22Rv1 (cell line): ENCODE results near the gene AGL.

Source experiments
- ZFX ChIP-seq: fragments of 450-650 bp; IDR thresholded peaks from 2 replicates; pipeline ENCODE4 v1.6.1; 2017; ENCODE audit warnings: antibody characterized with exemption, borderline replicate concordance
- TF ChIP-seq, protein P1 (sequence below): fragments of 450-650 bp; IDR thresholded peaks from 2 replicates; pipeline ENCODE4 v1.5.1; 2017; ENCODE audit warnings: mild to moderate bottlenecking

- TF ChIP-seq, protein P1, sequence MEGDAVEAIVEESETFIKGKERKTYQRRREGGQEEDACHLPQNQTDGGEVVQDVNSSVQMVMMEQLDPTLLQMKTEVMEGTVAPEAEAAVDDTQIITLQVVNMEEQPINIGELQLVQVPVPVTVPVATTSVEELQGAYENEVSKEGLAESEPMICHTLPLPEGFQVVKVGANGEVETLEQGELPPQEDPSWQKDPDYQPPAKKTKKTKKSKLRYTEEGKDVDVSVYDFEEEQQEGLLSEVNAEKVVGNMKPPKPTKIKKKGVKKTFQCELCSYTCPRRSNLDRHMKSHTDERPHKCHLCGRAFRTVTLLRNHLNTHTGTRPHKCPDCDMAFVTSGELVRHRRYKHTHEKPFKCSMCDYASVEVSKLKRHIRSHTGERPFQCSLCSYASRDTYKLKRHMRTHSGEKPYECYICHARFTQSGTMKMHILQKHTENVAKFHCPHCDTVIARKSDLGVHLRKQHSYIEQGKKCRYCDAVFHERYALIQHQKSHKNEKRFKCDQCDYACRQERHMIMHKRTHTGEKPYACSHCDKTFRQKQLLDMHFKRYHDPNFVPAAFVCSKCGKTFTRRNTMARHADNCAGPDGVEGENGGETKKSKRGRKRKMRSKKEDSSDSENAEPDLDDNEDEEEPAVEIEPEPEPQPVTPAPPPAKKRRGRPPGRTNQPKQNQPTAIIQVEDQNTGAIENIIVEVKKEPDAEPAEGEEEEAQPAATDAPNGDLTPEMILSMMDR = no peak
- no peak for TF ChIP-seq ZFX
These were observed 36.0 kb downstream of the AGL start for GRCh38 chr1:99886179-99886578.
